HEK293 (cell line): ENCODE measurements around the gene C1QTNF1.

Experiments used
- GLIS1 ChIP-seq: fragments of 450-650 bp; formaldehyde crosslinking; IDR thresholded peaks from 2 replicates; pipeline ENCODE4 v1.5.1; 2016; ENCODE audit warnings: missing biosample characterization, missing genetic modification characterization
- ZNF404 ChIP-seq: fragments of 450-650 bp; formaldehyde crosslinking; IDR thresholded peaks from 2 replicates; pipeline ENCODE4 v1.5.1; 2017; ENCODE audit warnings: missing biosample characterization, missing genetic modification characterization
- TF ChIP-seq, protein P1 (sequence below): fragments of 450-650 bp; formaldehyde crosslinking; IDR thresholded peaks from 2 replicates; pipeline ENCODE4 v1.5.1; 2016; ENCODE audit warnings: missing biosample characterization, missing genetic modification characterization

DNA sequence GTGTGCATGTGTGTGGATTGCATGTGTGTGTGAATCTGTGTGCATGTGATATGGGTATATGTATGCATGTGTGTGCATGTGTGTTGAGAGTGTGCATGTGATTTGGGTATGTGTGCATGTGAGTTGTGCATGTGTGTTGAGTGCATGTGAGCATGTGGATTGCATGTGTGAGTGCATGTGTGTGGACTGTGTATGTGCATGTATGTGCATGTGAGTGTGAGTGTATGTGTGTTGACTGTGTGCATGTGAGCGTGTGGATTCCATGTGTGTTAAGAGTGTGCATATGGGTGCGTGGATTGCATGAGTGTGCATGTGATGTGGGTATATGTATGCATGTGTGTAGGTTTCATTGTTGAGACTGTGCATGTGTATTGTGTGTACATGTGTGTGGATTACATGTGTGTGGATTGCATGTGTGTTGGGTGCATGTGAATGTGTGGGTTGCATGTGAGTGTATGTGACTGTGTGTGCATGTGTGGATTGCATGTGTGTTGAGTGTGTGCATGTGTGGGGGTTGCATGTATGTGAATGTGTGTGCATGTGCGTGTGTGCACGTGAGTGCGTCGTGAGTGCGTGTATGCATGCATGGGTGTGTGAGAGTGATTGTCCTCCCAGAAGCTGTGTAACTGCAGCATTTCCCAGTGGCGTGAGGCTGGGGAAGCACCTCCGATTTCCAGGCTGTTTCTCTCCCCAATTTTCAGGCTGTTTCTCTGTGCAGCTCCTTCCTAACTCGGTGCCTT, 19.4 kb downstream of the C1QTNF1 start:
- TF ChIP-seq ZNF404 (tag by site-specific recombination) (no peak), GLIS1 (tag by site-specific recombination) (no peak)
- TF ChIP-seq, protein P1, sequence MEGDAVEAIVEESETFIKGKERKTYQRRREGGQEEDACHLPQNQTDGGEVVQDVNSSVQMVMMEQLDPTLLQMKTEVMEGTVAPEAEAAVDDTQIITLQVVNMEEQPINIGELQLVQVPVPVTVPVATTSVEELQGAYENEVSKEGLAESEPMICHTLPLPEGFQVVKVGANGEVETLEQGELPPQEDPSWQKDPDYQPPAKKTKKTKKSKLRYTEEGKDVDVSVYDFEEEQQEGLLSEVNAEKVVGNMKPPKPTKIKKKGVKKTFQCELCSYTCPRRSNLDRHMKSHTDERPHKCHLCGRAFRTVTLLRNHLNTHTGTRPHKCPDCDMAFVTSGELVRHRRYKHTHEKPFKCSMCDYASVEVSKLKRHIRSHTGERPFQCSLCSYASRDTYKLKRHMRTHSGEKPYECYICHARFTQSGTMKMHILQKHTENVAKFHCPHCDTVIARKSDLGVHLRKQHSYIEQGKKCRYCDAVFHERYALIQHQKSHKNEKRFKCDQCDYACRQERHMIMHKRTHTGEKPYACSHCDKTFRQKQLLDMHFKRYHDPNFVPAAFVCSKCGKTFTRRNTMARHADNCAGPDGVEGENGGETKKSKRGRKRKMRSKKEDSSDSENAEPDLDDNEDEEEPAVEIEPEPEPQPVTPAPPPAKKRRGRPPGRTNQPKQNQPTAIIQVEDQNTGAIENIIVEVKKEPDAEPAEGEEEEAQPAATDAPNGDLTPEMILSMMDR (tag by site-specific recombination), result no peak
